Astrocyte of the spinal cord (primary cell): Measurements from ENCODE around the gene AGPAT1.
A peak's percentile ranks its signal among the peaks of the same experiment; 100 is the strongest.

ENCODE experiments used
- DNase-seq: peaks from one replicate; pipeline ENCODE4 v3.0.0; 2011; ENCODE audit warnings: low read depth, low spot score
- H3K4me3 ChIP-seq: 2 replicates; pipeline ENCODE4 v1.5.1; 2011; ENCODE audit warnings: low read depth, mild to moderate bottlenecking, low read length, moderate library complexity
- CTCF ChIP-seq: IDR thresholded peaks from 2 replicates; pipeline ENCODE4 v1.5.1; 2012; ENCODE audit warnings: low read depth, mild to moderate bottlenecking, low read length, inconsistent platforms
- in situ Hi-C: cut with HindIII; loops from 2 replicates; pipeline ENCODE4 v1.10.0; 2017; ENCODE audit warnings: low sequenced_read_pairs

AGPAT1 gene

GRCh38 chr6:32200711-32201475 is 25.0 kb upstream of the AGPAT1 start:
- no peak for DNase-seq
- no peak for TF ChIP-seq CTCF
- H3K4me3 ChIP-seq, result no peak overlapping the region
- in situ Hi-C loops, result no loop called here

- no peak for TF ChIP-seq CTCF
- in situ Hi-C loops, result no loop called here
- H3K4me3 ChIP-seq, result no peak overlapping the region
- no peak for DNase-seq
Observed at GRCh38 chr6:32198866-32199265, 23.0 kb upstream of the AGPAT1 start.

GRCh38 chr6:32198345-32198696 is 22.4 kb upstream of the AGPAT1 start:
- no peak overlapping the region for H3K4me3 ChIP-seq
- TF ChIP-seq CTCF, result no peak
- DNase-seq, result no peak
- in situ Hi-C loops, result no loop called here

- TF ChIP-seq CTCF, result no peak
- DNase-seq, result peak; percentile 4
- H3K4me3 ChIP-seq, result peak overlapping the region; percentile 67
- in situ Hi-C loops, result no loop called here
Observed at GRCh38 chr6:32196682-32197616, 21.1 kb upstream of the AGPAT1 start.

DNA sequence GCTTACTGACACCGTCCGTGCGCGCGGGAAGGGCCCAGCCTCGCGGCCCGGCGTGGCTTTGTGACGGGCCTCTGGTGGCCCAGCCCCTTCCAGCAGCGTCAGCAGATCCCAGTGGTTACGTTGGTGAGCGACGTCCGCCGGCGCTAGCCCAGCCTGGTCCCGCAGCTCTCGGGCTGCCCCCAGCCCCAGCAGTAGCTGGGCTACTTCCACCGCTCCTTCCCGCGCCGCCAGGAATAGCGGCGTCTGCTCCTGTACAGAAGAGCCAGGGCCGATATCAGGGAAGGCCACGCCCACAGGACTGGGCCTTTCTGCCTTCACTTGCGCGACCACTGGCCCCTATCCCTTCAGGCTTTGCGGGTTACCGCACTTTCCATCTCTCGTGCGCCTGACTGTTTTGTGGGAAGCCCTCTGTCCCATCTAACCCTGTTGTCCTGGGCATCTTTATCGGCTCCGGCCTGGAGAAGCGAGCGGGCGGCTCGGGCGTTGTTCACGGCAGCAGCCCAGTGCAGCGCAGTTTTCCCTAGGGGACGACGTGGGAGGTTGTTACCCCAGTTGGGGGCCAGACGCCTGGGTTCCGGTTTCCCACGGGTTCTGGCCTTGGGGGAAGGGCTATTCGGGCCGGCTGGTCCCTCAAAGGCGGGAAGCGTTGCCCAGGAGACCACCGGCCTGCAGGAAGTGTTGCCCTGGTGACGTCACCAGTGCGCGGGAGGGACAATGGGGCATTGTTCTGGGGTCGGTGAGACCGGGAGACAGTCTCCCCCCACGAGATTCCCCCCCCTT is 20.2 kb upstream of the AGPAT1 start:
- peak overlapping the region; percentile 67 for H3K4me3 ChIP-seq
- in situ Hi-C loops, result no loop called here
- DNase-seq, result peak; percentile 90
- TF ChIP-seq CTCF, result no peak

GRCh38 chr6:32195652-32195901 is 19.7 kb upstream of the AGPAT1 start:
- TF ChIP-seq CTCF, result peak; percentile 54
- H3K4me3 ChIP-seq, result no peak overlapping the region
- in situ Hi-C loops, result no loop called here
- peak; percentile 100 for DNase-seq
